Ascending aorta (tissue), 2 donors: Measurements from ENCODE around the gene CRACR2A. TPM values are rescaled to one million over a fixed set of nuclear protein-coding genes. Genes with fewer than 3 reads are reported as not detected.

ENCODE experiments used
- DNase-seq, 2 donors: peaks; one replicate each; pipeline ENCODE4 v3.0.0-alpha.2; 2019; ENCODE audit warnings: low spot score in 2 of 2
- H3K27ac ChIP-seq, 2 donors: fragments of 200-600 bp; sonication (generic); one replicate each; pipeline ENCODE4 v1.5.1; 2016 to 2017; ENCODE audit warnings: mild to moderate bottlenecking in 1 of 2
- H3K27me3 ChIP-seq: fragments of 200-600 bp; sonication (generic); one replicate; pipeline ENCODE4 v1.5.1; 2017
- H3K36me3 ChIP-seq, 2 donors: fragments of 200-600 bp; sonication (generic); one replicate each; pipeline ENCODE4 v1.5.1; 2016
- H3K4me1 ChIP-seq, 2 donors: fragments of 200-600 bp; sonication (generic); one replicate each; pipeline ENCODE4 v1.5.1; 2016 to 2017; ENCODE audit warnings: mild to moderate bottlenecking in 1 of 2
- H3K4me3 ChIP-seq, 2 donors: fragments of 200-600 bp; sonication (generic); one replicate each; pipeline ENCODE4 v1.5.1; 2016 to 2017; ENCODE audit warnings: mild to moderate bottlenecking in 1 of 2
- H3K9me3 ChIP-seq, 2 donors: fragments of 200-600 bp; sonication (generic); one replicate each; pipeline ENCODE4 v1.5.1; 2016
- CTCF ChIP-seq, 3 experiments: fragments of 200-600 bp in 2 of 3; fragments of 450-650 bp in 1 of 3; sonication (generic) in 2 of 3; IDR thresholded peaks; one replicate each; pipeline ENCODE4 v1.5.1; 2016 to 2019; ENCODE audit warnings: antibody characterized with exemption in 3 of 3, mild to moderate bottlenecking in 1 of 3, moderate library complexity in 1 of 3
- intact Hi-C: fragments of 100-400 bp; cut with DNase I; formaldehyde crosslinking; loops from one replicate; pipeline ENCODE4 v1.15.1; 2023
- total RNA-seq: library from RNA; depleted of rRNA; stranded (reverse); fragments of >200 nt; gene quantifications from one replicate; pipeline ENCODE4 v1.1.0, GENCODE V29; 2016

CRACR2A gene
- total RNA-seq, 1 donor from 2014 or later: 0.53 TPM

- Histone ChIP-seq H3K9me3 (no peaks in the 10 kb centered on the region), H3K36me3 (no peaks in the 10 kb centered on the region), H3K4me1 (no peaks in the 10 kb centered on the region), H3K27me3 (no peaks in the 10 kb centered on the region), H3K27ac (no peak overlapping the region), H3K4me3 (no peak overlapping the region)
- no peak for TF ChIP-seq CTCF (IDR thresholded peaks at IDR 0.05)
- intact Hi-C loops: no loop called here
- DNase-seq: no peak
Observed at GRCh38 chr12:3631759-3632158, 121.2 kb downstream of the CRACR2A start.

GRCh38 chr12:3631272-3631637 lies 121.7 kb downstream of the CRACR2A start:
- intact Hi-C loops: no loop called here
- H3K36me3 ChIP-seq: no peaks in the 10 kb centered on the region

GRCh38 chr12:3630621-3631271 lies 122.2 kb downstream of the CRACR2A start:
- intact Hi-C loops: no loop called here
- Histone ChIP-seq H3K27me3 (no peaks in the 10 kb centered on the region), H3K36me3 (no peaks in the 10 kb centered on the region), H3K4me1 (no peaks in the 10 kb centered on the region), H3K4me3 (no peak overlapping the region), H3K9me3 (no peaks in the 10 kb centered on the region), H3K27ac (no peak overlapping the region)
- no peak for DNase-seq
- no peak for TF ChIP-seq CTCF (IDR thresholded peaks at IDR 0.05)

More at GRCh38 chr12:3631272-3631637, 121.7 kb downstream of the CRACR2A start:
- H3K4me3 ChIP-seq: no peak overlapping the region
- H3K4me1 ChIP-seq: no peaks in the 10 kb centered on the region
- no peak for TF ChIP-seq CTCF (IDR thresholded peaks at IDR 0.05)
- no peaks in the 10 kb centered on the region for H3K27me3 ChIP-seq
- no peaks in the 10 kb centered on the region for H3K9me3 ChIP-seq
- DNase-seq: no peak
- H3K27ac ChIP-seq: no peak overlapping the region

- intact Hi-C loops: no loop called here
Observed at GRCh38 chr12:3630111-3630510, 122.8 kb downstream of the CRACR2A start.

GRCh38 chr12:3629057-3629830 lies 123.7 kb downstream of the CRACR2A start:
- Histone ChIP-seq H3K36me3 (no peaks in the 10 kb centered on the region), H3K27ac (no peak overlapping the region), H3K4me3 (no peak overlapping the region), H3K27me3 (no peaks in the 10 kb centered on the region), H3K9me3 (no peaks in the 10 kb centered on the region), H3K4me1 (no peaks in the 10 kb centered on the region)
- DNase-seq: no peak
- TF ChIP-seq CTCF (IDR thresholded peaks at IDR 0.05): no peak
- intact Hi-C loops: no loop called here

More at GRCh38 chr12:3630111-3630510, 122.8 kb downstream of the CRACR2A start:
- TF ChIP-seq CTCF (IDR thresholded peaks at IDR 0.05): no peak
- no peaks in the 10 kb centered on the region for H3K27me3 ChIP-seq
- no peaks in the 10 kb centered on the region for H3K36me3 ChIP-seq
- no peak overlapping the region for H3K27ac ChIP-seq
- H3K9me3 ChIP-seq: no peaks in the 10 kb centered on the region
- no peak for DNase-seq
- no peak overlapping the region for H3K4me3 ChIP-seq
- H3K4me1 ChIP-seq: no peaks in the 10 kb centered on the region
